Effector CD8-positive, alpha-beta T cell (primary cell): ENCODE results near the gene OR8G5.

Experiments used
- DNase-seq: peaks from one replicate; lab custom pipeline; 2025; lab: John Stamatoyannopoulos, UW

The OR8G5 gene

DNA sequence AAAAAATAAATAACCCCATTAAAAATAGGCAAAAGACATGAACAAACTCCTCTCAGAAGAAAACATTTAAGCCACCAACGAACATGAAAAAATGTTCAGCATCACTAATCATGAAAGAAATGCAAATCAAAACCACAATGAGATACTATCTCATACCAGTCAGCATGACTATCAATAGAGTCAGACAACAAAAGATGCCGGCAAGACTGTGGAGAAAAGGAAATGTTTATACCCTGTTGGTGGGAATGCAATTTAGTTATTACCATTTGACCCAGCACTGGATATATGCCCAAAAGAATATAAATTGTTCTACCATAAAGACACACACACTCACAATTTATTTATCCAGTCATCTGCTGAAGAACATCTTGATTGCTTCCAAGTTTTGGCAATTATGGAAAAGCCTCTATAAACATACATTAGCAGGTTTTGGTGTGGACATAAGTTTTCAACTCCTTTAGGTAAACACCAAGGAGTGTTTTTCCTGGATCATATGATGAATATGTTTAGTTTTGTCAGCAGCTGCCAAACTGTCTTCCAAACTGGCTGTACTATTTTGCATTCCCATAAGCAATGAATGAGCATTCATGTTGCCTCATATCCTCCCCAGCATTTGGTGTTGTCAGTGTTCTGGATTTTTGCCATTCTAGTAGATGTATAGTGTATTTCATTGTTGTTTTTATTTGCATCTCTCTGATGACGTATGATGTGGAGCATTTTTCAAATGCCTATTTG lies 29.6 kb downstream of the OR8G5 start:
- DNase-seq: no peak

DNA sequence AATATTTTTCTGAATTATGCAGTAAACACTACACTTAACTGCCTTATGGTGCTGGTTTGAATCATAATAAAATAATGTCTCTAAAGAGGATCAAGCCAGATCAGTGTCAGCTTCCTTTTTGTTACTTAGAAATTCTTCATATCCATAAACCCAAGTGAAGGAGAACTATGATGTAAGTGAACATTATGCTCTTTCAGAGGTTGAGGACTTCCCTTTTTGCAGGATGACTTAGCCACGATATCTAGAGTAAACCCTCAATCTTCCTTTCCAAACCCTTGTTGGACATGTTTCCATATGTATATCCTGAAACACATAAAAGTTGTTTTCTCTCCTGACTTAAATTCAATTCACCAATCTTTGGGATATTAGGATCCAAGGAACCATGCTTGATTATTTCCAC lies 38.5 kb downstream of the OR8G5 start:
- no peak for DNase-seq

DNA sequence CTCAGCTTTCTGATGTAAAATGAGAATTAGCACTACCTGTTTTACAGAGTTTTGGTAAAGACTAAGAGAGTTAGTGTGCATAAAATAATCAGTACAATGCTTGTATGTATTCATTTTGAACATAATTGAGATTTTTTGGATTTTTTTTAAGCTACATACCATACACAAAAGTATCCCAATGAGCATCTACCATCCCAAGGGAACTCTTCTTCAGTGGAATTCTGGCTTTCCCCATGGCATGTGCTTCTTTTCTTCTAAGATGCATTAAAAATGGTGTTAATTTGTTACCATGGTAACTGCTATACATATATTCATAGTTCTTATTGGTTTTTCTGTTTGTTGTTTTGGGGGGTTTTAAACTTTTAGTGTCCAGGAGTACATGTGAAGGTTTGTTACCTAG lies 39.8 kb downstream of the OR8G5 start:
- no peak for DNase-seq

DNA sequence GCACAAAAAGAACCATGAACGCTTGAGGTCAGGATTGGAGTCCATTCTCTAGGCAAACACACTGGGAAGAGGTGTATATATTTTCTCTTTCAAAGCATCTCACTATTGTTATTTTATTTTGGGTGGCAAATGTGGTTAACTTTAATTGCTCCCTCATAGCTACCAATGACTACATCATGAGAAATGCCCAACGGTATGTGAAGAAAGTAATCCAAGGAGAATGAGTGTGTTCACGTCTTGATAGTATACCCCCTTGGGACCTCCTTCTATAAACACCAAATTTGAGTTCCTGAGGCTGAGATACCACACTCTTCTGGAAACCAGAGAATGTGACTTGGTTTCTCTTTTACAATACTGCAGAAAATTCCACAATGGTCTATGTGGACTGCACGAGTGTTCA lies 41.7 kb downstream of the OR8G5 start:
- DNase-seq: no peak

DNA sequence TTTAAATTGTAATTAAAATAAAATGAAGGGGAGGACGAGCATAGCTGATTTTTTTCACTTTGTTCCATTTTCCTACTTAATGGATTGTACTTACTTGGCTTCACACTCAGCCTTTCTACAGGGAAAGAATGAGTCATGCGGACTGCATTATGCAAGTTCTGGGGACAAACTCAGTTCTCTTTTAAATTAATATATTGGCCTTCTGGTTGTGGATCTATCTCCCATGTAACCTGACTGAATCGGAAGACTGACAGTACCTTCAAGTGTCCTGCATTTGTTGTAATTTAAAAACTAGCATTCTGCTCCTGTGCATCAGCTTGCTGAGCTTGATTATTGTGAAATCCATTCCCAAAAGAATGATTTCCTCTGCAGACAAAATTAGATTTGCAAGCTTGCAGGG lies 45.4 kb downstream of the OR8G5 start:
- DNase-seq: no peak

DNA sequence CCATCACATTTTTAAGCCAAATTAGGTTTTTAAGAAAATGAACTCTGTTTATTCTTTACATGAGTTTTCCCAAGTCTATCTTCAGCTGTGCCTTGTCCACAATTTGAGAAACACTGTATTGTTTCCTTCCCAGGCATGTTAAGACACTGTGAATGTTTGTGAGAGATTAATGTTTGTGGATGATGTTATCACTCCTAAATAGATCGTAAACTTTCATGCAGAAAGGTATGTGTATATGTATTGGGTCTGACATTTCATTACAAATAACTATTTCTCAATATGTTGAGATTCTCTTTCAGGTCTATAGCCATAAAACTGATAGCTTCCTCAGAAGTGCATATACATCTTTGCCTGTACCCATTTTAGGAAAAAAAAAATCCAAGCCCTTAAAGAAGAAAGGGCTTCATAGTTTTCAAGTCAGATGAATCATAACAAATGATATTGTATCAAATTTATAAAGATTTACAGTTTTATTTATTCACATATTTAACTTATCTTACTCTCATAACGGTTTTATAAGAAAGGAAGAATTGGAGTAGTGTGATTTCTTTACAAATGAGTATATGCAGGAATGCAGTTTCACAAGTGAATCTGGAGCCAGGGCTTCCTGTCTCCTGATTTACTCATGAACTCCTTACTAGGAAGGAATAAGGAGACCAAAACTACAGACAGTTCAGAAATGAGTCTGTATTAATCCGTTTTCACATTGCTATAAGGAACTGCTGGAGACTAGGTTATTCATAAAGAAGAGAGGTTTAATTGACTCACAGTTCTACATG lies 46.4 kb downstream of the OR8G5 start:
- no peak for DNase-seq

DNA sequence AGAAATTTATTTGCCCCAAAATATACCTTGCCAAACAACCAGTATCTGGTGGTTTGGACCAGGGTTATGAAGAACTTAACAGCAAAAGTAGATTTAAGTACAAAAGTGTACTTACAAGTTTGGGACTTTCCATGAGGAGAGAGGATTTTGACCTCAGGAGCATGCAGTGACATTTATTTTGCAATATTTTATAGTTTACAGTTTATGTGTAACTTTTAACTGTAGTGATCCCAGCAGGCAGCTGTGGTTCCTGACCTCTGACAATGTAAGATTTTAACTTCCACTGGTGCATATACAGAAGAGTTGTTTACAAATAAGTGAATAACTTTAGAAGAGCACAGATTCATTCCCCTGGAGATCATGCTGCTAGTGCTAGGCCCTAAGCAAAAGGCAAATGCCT lies 50.9 kb downstream of the OR8G5 start:
- no peak for DNase-seq

DNA sequence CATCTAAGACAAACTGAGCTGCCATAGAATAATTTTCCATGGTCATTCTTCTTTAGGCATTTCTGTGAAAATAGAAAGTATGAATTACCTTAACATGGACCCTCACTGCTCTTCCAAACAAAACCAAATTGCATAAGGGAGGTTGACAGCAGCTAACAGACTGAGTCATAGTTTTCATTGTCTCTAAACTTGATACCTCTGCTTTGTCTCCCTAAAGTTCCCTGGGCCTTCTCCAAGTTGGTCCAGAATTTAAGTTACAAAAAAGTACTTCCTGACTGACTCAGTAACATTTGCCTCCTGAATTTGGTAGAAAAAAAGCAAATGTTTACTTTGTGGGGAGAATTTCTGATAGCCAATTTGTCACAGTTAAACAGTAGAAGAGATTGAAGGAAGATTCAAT lies 54.5 kb downstream of the OR8G5 start:
- no peak for DNase-seq

DNA sequence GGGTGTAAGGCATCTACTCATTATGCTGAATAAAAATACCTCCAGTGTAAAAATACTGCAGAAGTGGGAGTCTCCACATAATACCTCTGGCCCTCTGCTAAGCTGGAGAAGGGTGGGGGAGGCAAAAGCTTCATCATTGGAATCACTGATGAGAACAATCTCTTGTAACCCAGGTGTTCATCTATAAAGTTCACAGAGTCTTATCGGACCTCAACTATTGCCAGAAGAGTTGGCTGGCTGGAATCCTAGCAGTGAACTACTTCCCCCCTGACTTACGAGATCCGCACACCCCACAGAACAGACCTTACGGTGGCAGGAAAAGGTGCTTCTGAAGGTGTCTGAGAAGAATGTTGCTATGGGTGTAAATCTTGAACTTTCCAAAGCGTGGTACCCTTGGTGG lies 55.1 kb downstream of the OR8G5 start:
- DNase-seq: no peak

DNA sequence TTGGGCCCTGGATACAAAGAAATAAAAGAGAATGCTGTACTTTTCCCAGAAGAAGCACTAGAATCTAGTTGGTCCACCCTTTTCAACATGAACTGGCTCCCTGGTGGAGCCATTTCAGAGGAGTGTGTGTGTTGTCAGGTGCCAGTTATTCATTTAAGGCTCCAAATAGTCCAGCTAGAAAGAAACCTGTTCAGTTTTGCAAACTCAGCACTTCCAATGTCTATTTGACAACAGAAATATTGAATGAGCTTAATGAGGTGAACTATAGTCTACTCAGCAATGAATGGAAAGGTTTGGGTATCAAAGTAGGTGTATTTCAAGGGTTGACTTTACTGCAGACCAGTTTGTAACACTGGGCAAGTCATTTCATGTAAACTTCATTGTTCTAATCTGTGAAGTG lies 55.5 kb downstream of the OR8G5 start:
- DNase-seq: no peak

DNA sequence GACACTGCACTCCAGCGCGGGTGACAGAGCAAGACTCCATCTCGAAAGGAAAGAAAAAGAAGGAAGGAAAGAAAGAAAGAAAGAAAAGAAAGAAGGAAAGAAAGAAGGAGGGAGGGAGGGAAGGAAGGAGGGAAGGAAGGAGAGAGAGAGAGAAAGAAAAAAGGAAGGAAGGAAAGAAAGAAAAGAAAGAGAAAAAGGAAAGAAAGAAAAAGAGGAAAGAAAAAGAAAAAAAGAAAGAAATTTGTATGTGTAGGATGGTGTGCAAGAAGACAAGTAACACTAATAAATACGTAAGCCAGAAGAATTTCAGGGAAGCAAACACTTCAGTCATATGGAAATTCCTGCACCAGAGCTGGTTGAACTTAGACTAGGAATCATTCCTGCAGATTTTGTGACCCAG lies 57.0 kb downstream of the OR8G5 start:
- DNase-seq: no peak

DNA sequence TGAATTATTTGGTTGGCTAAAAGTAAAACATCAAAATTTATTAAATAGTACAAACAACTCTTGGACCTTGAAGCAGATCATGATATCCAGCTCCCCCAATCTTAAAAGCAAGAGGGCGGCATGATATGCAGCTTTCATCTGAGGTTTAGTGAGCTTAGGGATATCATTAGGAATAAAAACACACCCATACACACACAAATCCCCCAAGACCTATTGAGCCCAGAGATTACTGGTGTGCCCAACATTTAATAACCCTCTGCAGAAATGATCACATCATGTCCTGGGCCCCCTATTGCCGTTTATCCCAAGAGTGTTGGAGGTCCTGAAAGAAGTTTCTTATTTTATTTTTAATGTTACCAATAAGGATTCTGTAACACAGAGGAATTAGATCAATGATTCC lies 57.7 kb downstream of the OR8G5 start, which contains the start of gene OR8D1:
Gene OR8D1 (minus strand): TSS at position 101 of the 400 bp plus-strand sequence. CDS start 3,183 bp downstream, outside the sequence.
- DNase-seq: no peak

DNA sequence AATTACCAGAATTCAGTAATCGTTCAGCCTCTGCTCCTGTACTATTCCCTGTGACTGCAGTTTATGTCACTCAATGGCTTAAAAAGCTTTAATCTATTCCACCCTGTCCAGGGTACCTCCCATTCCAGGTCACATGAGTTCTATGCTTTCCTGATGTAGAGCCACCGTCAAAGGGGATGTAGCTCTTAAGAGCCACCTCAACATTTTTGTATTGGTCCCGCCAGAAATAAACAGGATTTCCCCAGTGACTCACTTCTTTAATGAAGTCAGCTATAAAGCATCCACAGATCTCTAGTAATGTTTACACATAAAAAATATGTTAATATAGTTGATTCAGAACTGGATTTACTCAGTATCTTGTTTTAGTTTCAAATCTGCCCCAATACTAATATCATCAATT lies 58.9 kb downstream of the OR8G5 start:
- no peak for DNase-seq
